ENCODE measurements around the gene PPM1L.

- TF ChIP-seq POLR2A (IDR thresholded peaks at IDR 0.05) (no peak), CTCF (IDR thresholded peaks at IDR 0.05) (no peak)
Observed at GRCh38 chr3:160822936-160823335, 66.9 kb downstream of the PPM1L start.

All from ovary (tissue), 3 donors.